ENCODE data around the gene MEIS2.

GRCh38 chr15:37149146-37149545, 48.8 kb upstream of the MEIS2 start:
- no peak for TF ChIP-seq POLR2A (IDR thresholded peaks at IDR 0.05; ENCODE audit: low read length)
- TF ChIP-seq CTCF (IDR thresholded peaks at IDR 0.05) = no peak
- no peak for TF ChIP-seq EHMT2 (IDR thresholded peaks at IDR 0.05; ENCODE audit: low read depth)
- no peak for TF ChIP-seq EP300 (IDR thresholded peaks at IDR 0.05)
- no peak for TF ChIP-seq RAD21 (conservative IDR thresholded peaks at IDR 0.05 in 1 of 2, IDR thresholded peaks at IDR 0.05 in 1 of 2)
- no peak for TF ChIP-seq MYC (IDR thresholded peaks at IDR 0.05; ENCODE audit: borderline replicate concordance, low read length)
- no peak for TF ChIP-seq MAZ (IDR thresholded peaks at IDR 0.05; ENCODE audit: borderline replicate concordance, low read depth, low read length)
- TF ChIP-seq SMC3 (IDR thresholded peaks at IDR 0.05) = no peak
- no peak for TF ChIP-seq CHD2 (IDR thresholded peaks at IDR 0.05; ENCODE audit: low read length, partially characterized antibody)
- TF ChIP-seq RFX5 (IDR thresholded peaks at IDR 0.05) = no peak
- TF ChIP-seq ZC3H11A (IDR thresholded peaks at IDR 0.05) = no peak
- TF ChIP-seq REST (IDR thresholded peaks at IDR 0.05) = no peak
- TF ChIP-seq E2F6 (IDR thresholded peaks at IDR 0.05; ENCODE audit: borderline replicate concordance, low read depth) = no peak
